Suprapubic skin (tissue), 4 donors: Measurements from ENCODE around the gene IRF8. TPM values are rescaled to one million over a fixed set of nuclear protein-coding genes. Genes with fewer than 3 reads are reported as not detected.

Source experiments
- DNase-seq, 2 donors: peaks; one replicate each; pipeline ENCODE4 v3.0.0-alpha.2; 2019; ENCODE audit warnings: low spot score in 2 of 2
- H3K27ac ChIP-seq: fragments of 200-600 bp; sonication (generic); one replicate; pipeline ENCODE4 v1.5.1; 2019
- H3K27me3 ChIP-seq: fragments of 200-600 bp; sonication (generic); one replicate; pipeline ENCODE4 v1.5.1; 2019
- H3K36me3 ChIP-seq: fragments of 200-600 bp; sonication (generic); one replicate; pipeline ENCODE4 v1.5.1; 2019
- H3K4me1 ChIP-seq: fragments of 200-600 bp; sonication (generic); one replicate; pipeline ENCODE4 v1.5.1; 2019
- H3K4me3 ChIP-seq: fragments of 200-600 bp; sonication (generic); one replicate; pipeline ENCODE4 v1.5.1; 2019; ENCODE audit warnings: mild to moderate bottlenecking
- H3K9me3 ChIP-seq: fragments of 200-600 bp; sonication (generic); one replicate; pipeline ENCODE4 v1.5.1; 2019
- CTCF ChIP-seq, 2 donors: fragments of 200-600 bp in 1 of 2; fragments of 450-650 bp in 1 of 2; sonication (generic) in 1 of 2; IDR thresholded peaks; one replicate each; pipeline ENCODE4 v1.5.1; 2016 to 2019; ENCODE audit warnings: antibody characterized with exemption in 2 of 2, mild to moderate bottlenecking in 1 of 2, moderate library complexity in 1 of 2
- EP300 ChIP-seq: sonication (generic); formaldehyde crosslinking; IDR thresholded peaks from one replicate; pipeline ENCODE4 v1.6.1; 2017; ENCODE audit warnings: antibody characterized with exemption
- POLR2A ChIP-seq, 2 donors: fragments of 450-650 bp; IDR thresholded peaks; one replicate each; pipeline ENCODE4 v1.6.1; 2017; ENCODE audit warnings: antibody characterized with exemption in 2 of 2, mild to moderate bottlenecking in 2 of 2, moderate library complexity in 2 of 2
- POLR2AphosphoS5 ChIP-seq, 3 donors: sonication (generic); formaldehyde crosslinking; IDR thresholded peaks; one replicate each; pipeline ENCODE4 v1.6.1; 2017; ENCODE audit warnings: antibody characterized with exemption in 3 of 3
- WGBS: methylation state at CpG from one replicate; pipeline ENCODE4 v1.1.5; 2018; 5-methylcytosine and 5-hydroxymethylcytosine counted together
- total RNA-seq, 4 donors: library from RNA; depleted of rRNA; stranded (reverse); fragments of >200 nt; gene quantifications; one replicate each; pipeline ENCODE4 v1.1.0, GENCODE V29; 2016

IRF8 gene
- total RNA-seq, 4 donors from 2014 or later: 3.5 to 13.3 (median 5.7) TPM

GRCh38 chr16:85878407-85878806, 20.6 kb upstream of the IRF8 start:
- H3K9me3 ChIP-seq: no peaks in the 10 kb centered on the region
- no peak overlapping the region for H3K4me3 ChIP-seq
- 85% methylated on average over 5 of the region's 5 CpGs for WGBS
- H3K36me3 ChIP-seq: no peaks in the 10 kb centered on the region
- H3K27me3 ChIP-seq: peaks cover 15% of the 10 kb centered on the region
- no peak for DNase-seq
- no peak overlapping the region for H3K27ac ChIP-seq
- H3K4me1 ChIP-seq: no peaks in the 10 kb centered on the region
- no peak for TF ChIP-seq CTCF (IDR thresholded peaks at IDR 0.05)
- no peak for TF ChIP-seq POLR2A (IDR thresholded peaks at IDR 0.05)
- TF ChIP-seq EP300: no peak
- no peak for TF ChIP-seq POLR2AphosphoS5 (IDR thresholded peaks at IDR 0.05)

- H3K9me3 ChIP-seq: no peaks in the 10 kb centered on the region
- no peak for DNase-seq
- no peaks in the 10 kb centered on the region for H3K4me1 ChIP-seq
- no peaks in the 10 kb centered on the region for H3K36me3 ChIP-seq
- H3K27me3 ChIP-seq: peaks cover 16% of the 10 kb centered on the region
- H3K27ac ChIP-seq: no peak overlapping the region
- 22% methylated on average over 5 of the region's 5 CpGs for WGBS
- no peak for TF ChIP-seq CTCF (IDR thresholded peaks at IDR 0.05)
- TF ChIP-seq POLR2A (IDR thresholded peaks at IDR 0.05): no peak
- TF ChIP-seq POLR2AphosphoS5 (IDR thresholded peaks at IDR 0.05): no peak
- TF ChIP-seq EP300: no peak
- H3K4me3 ChIP-seq: no peak overlapping the region
Measured at GRCh38 chr16:85878875-85879274, 20.1 kb upstream of the IRF8 start.

- Histone ChIP-seq H3K4me3 (no peak overlapping the region), H3K27ac (no peak overlapping the region), H3K4me1 (no peaks in the 10 kb centered on the region), H3K36me3 (no peaks in the 10 kb centered on the region), H3K27me3 (peaks cover 23% of the 10 kb centered on the region), H3K9me3 (no peaks in the 10 kb centered on the region)
- DNase-seq: no peak
- TF ChIP-seq EP300 (no peak), CTCF (IDR thresholded peaks at IDR 0.05) (no peak), POLR2AphosphoS5 (IDR thresholded peaks at IDR 0.05) (no peak)
- 81% methylated on average over 6 of the region's 6 CpGs for WGBS
Measured at GRCh38 chr16:85879549-85879948, 19.4 kb upstream of the IRF8 start.

GRCh38 chr16:85879975-85880831, 18.8 kb upstream of the IRF8 start:
- Histone ChIP-seq H3K27me3 (peaks cover 29% of the 10 kb centered on the region), H3K27ac (no peak overlapping the region), H3K4me3 (no peak overlapping the region), H3K4me1 (no peaks in the 10 kb centered on the region), H3K36me3 (no peaks in the 10 kb centered on the region), H3K9me3 (no peaks in the 10 kb centered on the region)
- TF ChIP-seq POLR2AphosphoS5 (IDR thresholded peaks at IDR 0.05) (no peak), CTCF (IDR thresholded peaks at IDR 0.05) (no peak), EP300 (no peak), POLR2A (IDR thresholded peaks at IDR 0.05) (no peak)
- WGBS: 83% methylated on average over 3 of the region's 3 CpGs
- no peak for DNase-seq

- H3K27me3 ChIP-seq: peaks cover 32% of the 10 kb centered on the region
Measured at GRCh38 chr16:85880861-85881260, 18.1 kb upstream of the IRF8 start.

More at GRCh38 chr16:85880861-85881260, 18.1 kb upstream of the IRF8 start:
- WGBS: 90% methylated on average over 3 of the region's 3 CpGs
- Histone ChIP-seq H3K27ac (no peak overlapping the region), H3K36me3 (no peaks in the 10 kb centered on the region), H3K4me3 (no peak overlapping the region), H3K4me1 (no peaks in the 10 kb centered on the region), H3K9me3 (no peaks in the 10 kb centered on the region)
- no peak for DNase-seq
- no peak for TF ChIP-seq POLR2A (IDR thresholded peaks at IDR 0.05)
- TF ChIP-seq CTCF (IDR thresholded peaks at IDR 0.05): no peak
- TF ChIP-seq POLR2AphosphoS5 (IDR thresholded peaks at IDR 0.05): no peak
- no peak for TF ChIP-seq EP300
